ENCODE measurements around the gene PSAT1. TPM values are rescaled to one million over a fixed set of nuclear protein-coding genes. Genes with fewer than 3 reads are reported as not detected.
A peak's percentile ranks its signal among the peaks of the same experiment; 100 is the strongest.

PSAT1 gene
- total and polyA plus RNA-seq, 2 experiments from 2014 or later = 368 to 510 TPM

DNA sequence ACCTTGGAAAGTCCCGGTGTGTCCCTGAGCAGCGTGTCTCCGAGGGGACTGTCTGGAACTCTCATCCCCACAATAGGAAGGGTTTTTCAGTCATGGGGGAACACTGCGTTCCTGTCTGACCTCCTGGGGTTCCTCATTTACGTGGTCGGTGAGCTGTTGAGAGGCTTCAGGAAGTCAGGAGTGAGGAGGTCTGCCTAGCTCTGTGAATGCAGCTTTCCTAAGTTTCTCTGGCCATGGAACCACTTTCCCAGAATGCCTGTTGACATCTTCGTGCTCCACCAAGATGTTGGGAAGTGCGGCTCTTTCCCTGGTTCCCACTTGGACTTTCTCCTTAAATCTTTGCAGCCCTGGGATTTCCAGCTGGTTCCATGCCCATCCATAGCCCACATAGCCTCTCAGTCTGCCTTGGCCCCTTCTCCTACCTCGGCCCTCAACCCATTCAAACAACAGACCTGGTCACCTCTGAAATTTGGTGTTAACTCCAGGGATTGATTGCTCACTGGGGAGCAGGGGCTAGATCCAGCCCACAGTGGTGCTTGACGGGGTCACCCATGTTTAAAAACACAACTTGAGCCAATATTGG, 27.2 kb downstream of the PSAT1 start:
- no peak overlapping the region for H2AFZ ChIP-seq
- no peaks in the 10 kb centered on the region for H3K79me2 ChIP-seq (ENCODE audit: insufficient read depth)
- H3K9me2 ChIP-seq (ENCODE audit: insufficient read depth) = no peaks in the 10 kb centered on the region
- H3F3A ChIP-seq (ENCODE audit: insufficient read depth) = no peaks in the 10 kb centered on the region
- TF ChIP-seq EZH2 (IDR thresholded peaks at IDR 0.05; ENCODE audit: insufficient read depth, poor library complexity, severe bottlenecking) = no peak
- TF ChIP-seq EZH2phosphoT487 (IDR thresholded peaks at IDR 0.05; ENCODE audit: insufficient read depth, low read depth) = no peak
- DNase-seq = no peak
- no peak overlapping the region for H3K27ac ChIP-seq
- H3K4me3 ChIP-seq = no peak overlapping the region
- H3K4me1 ChIP-seq (ENCODE audit: insufficient read depth) = no peaks in the 10 kb centered on the region
- H4K20me1 ChIP-seq (ENCODE audit: insufficient read depth) = 0 out of 2 replicates have a peak, but pooled peaks cover 4% of the 10 kb centered on the region
- H3K9ac ChIP-seq = no peak overlapping the region
- 85 to 90% methylated on average over 10 of the region's 10 CpGs for WGBS, 2 experiments (ENCODE audit: low coverage in 1 of 2, low lambda C conversion rate in 2 of 2, missing lambda C conversion rate in 2 of 2)
- no peak overlapping the region for H3K4me2 ChIP-seq (ENCODE audit: unreplicated experiment)
- H3K36me3 ChIP-seq (ENCODE audit: low read depth) = peaks cover 50% of the 10 kb centered on the region
- in situ Hi-C loops (cut with MboI) = no loop called here
- no peaks in the 10 kb centered on the region for H3K27me3 ChIP-seq (replicated peaks; ENCODE audit: insufficient read depth)
- no peaks in the 10 kb centered on the region for H3K9me3 ChIP-seq (ENCODE audit: low read depth)

DNA sequence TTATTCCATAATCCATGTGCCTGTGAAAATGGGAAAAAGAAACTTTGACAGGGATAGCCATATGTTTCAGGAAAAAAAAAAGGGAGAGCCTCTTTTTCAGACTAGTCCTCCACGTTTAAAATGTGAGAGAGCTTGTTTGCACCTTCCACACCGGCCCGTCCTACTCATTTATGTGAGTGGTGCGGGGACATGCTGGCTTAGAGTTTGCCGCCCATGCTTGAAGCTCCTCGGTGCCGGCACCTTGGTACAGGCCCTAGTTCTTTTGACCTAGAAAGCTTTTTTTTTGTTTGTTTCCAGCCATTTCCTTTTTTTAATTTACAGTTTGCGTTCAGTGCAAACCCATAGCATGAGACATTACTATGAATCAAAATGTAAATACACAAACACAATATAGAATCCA, 27.8 kb downstream of the PSAT1 start:
- Histone ChIP-seq H2AFZ (no peak overlapping the region), H3K79me2 (ENCODE audit: insufficient read depth) (no peaks in the 10 kb centered on the region), H3K4me2 (ENCODE audit: unreplicated experiment) (no peak overlapping the region), H3K27me3 (replicated peaks; ENCODE audit: insufficient read depth) (no peaks in the 10 kb centered on the region), H3K9ac (no peak overlapping the region), H4K20me1 (ENCODE audit: insufficient read depth) (0 out of 2 replicates have a peak, but pooled peaks cover 4% of the 10 kb centered on the region), H3K9me3 (ENCODE audit: low read depth) (no peaks in the 10 kb centered on the region), H3F3A (ENCODE audit: insufficient read depth) (no peaks in the 10 kb centered on the region), H3K9me2 (ENCODE audit: insufficient read depth) (no peaks in the 10 kb centered on the region), H3K36me3 (ENCODE audit: low read depth) (peaks cover 54% of the 10 kb centered on the region), H3K4me1 (ENCODE audit: insufficient read depth) (no peaks in the 10 kb centered on the region), H3K4me3 (no peak overlapping the region), H3K27ac (no peak overlapping the region)
- DNase-seq = no peak
- 84 to 85% methylated on average over 8 of the region's 8 CpGs for WGBS, 2 experiments (ENCODE audit: low coverage in 1 of 2, low lambda C conversion rate in 2 of 2, missing lambda C conversion rate in 2 of 2)
- no peak for TF ChIP-seq EZH2phosphoT487 (IDR thresholded peaks at IDR 0.05; ENCODE audit: insufficient read depth, low read depth)
- no peak for TF ChIP-seq EZH2 (IDR thresholded peaks at IDR 0.05; ENCODE audit: insufficient read depth, poor library complexity, severe bottlenecking)
- in situ Hi-C loops (cut with MboI) = no loop called here

DNA sequence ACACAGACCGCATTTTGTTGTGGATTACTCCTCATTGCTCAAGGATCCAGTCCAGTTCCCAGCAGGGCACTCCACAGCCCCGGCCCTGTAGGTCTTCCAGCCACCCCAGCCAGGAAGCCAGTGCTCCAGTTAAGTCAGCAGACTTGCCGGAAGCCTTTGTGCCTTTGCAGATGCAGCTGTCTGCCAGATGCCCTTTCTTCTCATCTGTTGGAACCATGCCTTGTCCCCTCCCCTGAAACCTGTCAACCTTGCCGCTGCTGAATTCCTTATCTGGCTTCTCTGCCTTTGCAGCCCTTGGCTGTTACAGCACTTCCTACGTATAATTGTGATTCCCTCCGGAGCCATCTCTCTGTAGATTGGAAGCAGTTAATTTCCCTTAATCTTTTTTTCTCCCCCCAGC, 28.4 kb downstream of the PSAT1 start:
- no peak overlapping the region for H3K27ac ChIP-seq
- peak; percentile 20 for DNase-seq

DNA sequence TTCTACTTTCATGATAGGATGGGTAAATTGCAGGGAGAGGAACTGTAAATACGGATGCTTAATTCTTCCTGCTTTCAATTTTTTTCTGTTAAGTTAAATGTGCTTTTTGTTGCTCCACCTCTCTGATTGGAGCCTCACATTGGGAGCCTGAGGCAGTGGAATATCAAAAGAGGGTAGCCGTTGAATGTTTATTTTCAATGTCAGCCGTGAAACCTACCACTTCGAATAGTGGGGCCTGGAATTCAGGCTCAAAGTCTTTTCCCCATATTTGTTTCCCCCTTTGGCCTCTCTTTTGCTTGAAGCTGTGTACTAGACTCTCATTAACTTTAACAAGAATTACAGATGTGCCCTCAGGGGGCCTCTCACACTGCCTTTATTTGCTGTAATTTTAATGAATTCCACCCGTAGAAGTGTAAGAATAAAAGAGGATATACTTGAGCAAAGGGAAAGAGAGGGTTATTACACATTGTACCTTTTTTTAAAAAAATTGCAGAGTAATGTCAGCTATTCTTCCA, 29.0 kb downstream of the PSAT1 start:
- Histone ChIP-seq H3K9me3 (ENCODE audit: low read depth) (no peaks in the 10 kb centered on the region), H3K4me3 (no peak overlapping the region), H3F3A (ENCODE audit: insufficient read depth) (no peaks in the 10 kb centered on the region), H4K20me1 (ENCODE audit: insufficient read depth) (0 out of 2 replicates have a peak, but pooled peaks cover 4% of the 10 kb centered on the region), H3K9ac (no peak overlapping the region), H3K79me2 (ENCODE audit: insufficient read depth) (no peaks in the 10 kb centered on the region), H3K4me2 (ENCODE audit: unreplicated experiment) (no peak overlapping the region), H2AFZ (no peak overlapping the region), H3K9me2 (ENCODE audit: insufficient read depth) (no peaks in the 10 kb centered on the region), H3K4me1 (ENCODE audit: insufficient read depth) (no peaks in the 10 kb centered on the region), H3K27ac (no peak overlapping the region), H3K36me3 (ENCODE audit: low read depth) (peaks cover 57% of the 10 kb centered on the region), H3K27me3 (replicated peaks; ENCODE audit: insufficient read depth) (no peaks in the 10 kb centered on the region)
- in situ Hi-C loops (cut with MboI) = no loop called here
- WGBS, 2 experiments (ENCODE audit: low coverage in 1 of 2, low lambda C conversion rate in 2 of 2, missing lambda C conversion rate in 2 of 2) = 74 to 84% methylated on average over 5 of the region's 5 CpGs
- DNase-seq = no peak
- TF ChIP-seq EZH2 (IDR thresholded peaks at IDR 0.05; ENCODE audit: insufficient read depth, poor library complexity, severe bottlenecking) (no peak), EZH2phosphoT487 (IDR thresholded peaks at IDR 0.05; ENCODE audit: insufficient read depth, low read depth) (no peak)

More for the DNA sequence above, 28.4 kb downstream of the PSAT1 start:
- Histone ChIP-seq H3K9ac (no peak overlapping the region), H4K20me1 (ENCODE audit: insufficient read depth) (0 out of 2 replicates have a peak, but pooled peaks cover 4% of the 10 kb centered on the region), H3K27me3 (replicated peaks; ENCODE audit: insufficient read depth) (no peaks in the 10 kb centered on the region), H3K36me3 (ENCODE audit: low read depth) (peaks cover 58% of the 10 kb centered on the region), H3K79me2 (ENCODE audit: insufficient read depth) (no peaks in the 10 kb centered on the region), H3F3A (ENCODE audit: insufficient read depth) (no peaks in the 10 kb centered on the region), H2AFZ (no peak overlapping the region), H3K4me2 (ENCODE audit: unreplicated experiment) (no peak overlapping the region), H3K9me2 (ENCODE audit: insufficient read depth) (no peaks in the 10 kb centered on the region), H3K4me3 (no peak overlapping the region), H3K4me1 (ENCODE audit: insufficient read depth) (no peaks in the 10 kb centered on the region), H3K9me3 (ENCODE audit: low read depth) (no peaks in the 10 kb centered on the region)
- TF ChIP-seq EZH2 (IDR thresholded peaks at IDR 0.05; ENCODE audit: insufficient read depth, poor library complexity, severe bottlenecking) (no peak), EZH2phosphoT487 (IDR thresholded peaks at IDR 0.05; ENCODE audit: insufficient read depth, low read depth) (no peak)
- in situ Hi-C loops (cut with MboI) = no loop called here
- 35 to 41% methylated on average over 6 of the region's 6 CpGs for WGBS, 2 experiments (ENCODE audit: low coverage in 1 of 2, low lambda C conversion rate in 2 of 2, missing lambda C conversion rate in 2 of 2)

All from GM23248 (cell line).